GM23338 (cell line): ENCODE data around the gene DMRT1.

Experiments
- CREB1 ChIP-seq: fragments of 250-450 bp; sonication (Bioruptor Pico); IDR thresholded peaks from 2 replicates; pipeline ENCODE4 v1.5.0; 2020; ENCODE audit warnings: low read depth, mild to moderate bottlenecking, moderate library complexity
- CTCF ChIP-seq, 2 experiments: fragments of 200-600 bp in 1 of 2; sonication (generic) in 1 of 2; conservative IDR thresholded peaks; 2 replicates each; pipeline versions ENCODE4 v1.5.1 to v1.6.1; 2016 to 2017; ENCODE audit warnings: antibody characterized with exemption in 2 of 2, low read depth in 2 of 2, mild to moderate bottlenecking in 2 of 2, moderate library complexity in 1 of 2
- EZH2 ChIP-seq: fragments of 200-600 bp; sonication (generic); IDR thresholded peaks from one replicate; pipeline ENCODE4 v1.8.0; 2017; ENCODE audit warnings: antibody characterized with exemption, mild to moderate bottlenecking, low read depth; ENCODE audit not compliant: unreplicated experiment
- EZH2phosphoT487 ChIP-seq: fragments of 200-600 bp; sonication (generic); IDR thresholded peaks from one replicate; pipeline ENCODE4 v1.8.1; 2018; ENCODE audit warnings: antibody characterized with exemption; ENCODE audit not compliant: unreplicated experiment
- JUNB ChIP-seq: IDR thresholded peaks from one replicate; pipeline ENCODE4 v1.6.1; 2016; ENCODE audit warnings: antibody characterized with exemption; ENCODE audit not compliant: unreplicated experiment
- NANOG ChIP-seq: IDR thresholded peaks from 2 replicates; pipeline ENCODE4 v1.6.1; 2016; ENCODE audit warnings: antibody characterized with exemption, borderline replicate concordance
- POLR2AphosphoS5 ChIP-seq: IDR thresholded peaks from 2 replicates; pipeline ENCODE4 v1.6.1; 2016; ENCODE audit warnings: antibody characterized with exemption, low read depth
- STAT1 ChIP-seq: IDR thresholded peaks from one replicate; pipeline ENCODE4 v1.6.1; 2016; ENCODE audit warnings: antibody characterized with exemption; ENCODE audit not compliant: unreplicated experiment
- ZNF114 ChIP-seq: fragments of 250-450 bp; sonication (Bioruptor Pico); IDR thresholded peaks from 2 replicates; pipeline ENCODE4 v1.5.0; 2020; ENCODE audit warnings: mild to moderate bottlenecking, moderate library complexity
- ZNF331 ChIP-seq: fragments of 250-450 bp; sonication (Bioruptor Pico); IDR thresholded peaks from 2 replicates; pipeline ENCODE4 v1.5.0; 2020; ENCODE audit warnings: low read depth, mild to moderate bottlenecking, moderate library complexity
- ZNF462 ChIP-seq: fragments of 250-450 bp; sonication (Bioruptor Pico); IDR thresholded peaks from 2 replicates; pipeline ENCODE4 v1.5.0; 2020; ENCODE audit warnings: mild to moderate bottlenecking, moderate library complexity
- TF ChIP-seq, protein P1 (sequence below): IDR thresholded peaks from one replicate; pipeline ENCODE4 v1.6.1; 2018; ENCODE audit warnings: antibody characterized with exemption; ENCODE audit not compliant: unreplicated experiment
- TF ChIP-seq, protein P2 (sequence below): IDR thresholded peaks from 2 replicates; pipeline ENCODE4 v1.6.1; 2016; ENCODE audit warnings: antibody characterized with exemption

DNA sequence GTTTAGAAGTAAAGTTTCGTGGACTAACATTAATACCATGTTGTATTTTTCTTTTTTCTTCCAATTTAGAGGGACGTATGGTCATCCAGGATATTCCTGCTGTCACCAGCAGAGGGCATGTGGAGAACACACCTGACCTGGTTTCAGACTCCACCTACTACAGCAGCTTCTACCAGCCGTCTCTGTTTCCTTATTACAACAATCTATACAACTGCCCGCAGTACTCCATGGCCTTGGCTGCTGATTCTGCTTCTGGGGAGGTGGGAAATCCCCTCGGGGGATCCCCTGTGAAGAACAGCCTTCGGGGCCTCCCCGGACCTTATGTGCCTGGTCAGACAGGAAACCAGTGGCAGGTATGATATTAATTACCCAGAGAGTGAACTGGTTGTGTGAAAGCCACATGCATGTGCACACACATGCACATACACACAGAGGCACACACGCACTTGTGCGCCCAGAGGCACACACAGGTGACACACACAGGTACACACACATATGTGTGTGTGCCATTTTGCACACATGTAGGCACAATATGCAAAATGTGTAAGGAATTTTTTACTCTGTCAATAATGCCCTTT, 52.4 kb downstream of the DMRT1 start:
- TF ChIP-seq EZH2 (no peak), CTCF (conservative IDR thresholded peaks at IDR 0.05; ENCODE audit: low read depth in 2 of 2) (peak; percentile 89 to 97), EZH2phosphoT487 (no peak), POLR2AphosphoS5 (no peak), JUNB (no peak), CREB1 (CRISPR knock-in tag) (no peak), ZNF114 (CRISPR knock-in tag) (no peak), NANOG (0 out of 2 replicates have a peak, but pooled peaks have one; percentile 18), ZNF331 (no peak), ZNF462 (CRISPR knock-in tag) (no peak), STAT1 (no peak)
- TF ChIP-seq, protein P1, sequence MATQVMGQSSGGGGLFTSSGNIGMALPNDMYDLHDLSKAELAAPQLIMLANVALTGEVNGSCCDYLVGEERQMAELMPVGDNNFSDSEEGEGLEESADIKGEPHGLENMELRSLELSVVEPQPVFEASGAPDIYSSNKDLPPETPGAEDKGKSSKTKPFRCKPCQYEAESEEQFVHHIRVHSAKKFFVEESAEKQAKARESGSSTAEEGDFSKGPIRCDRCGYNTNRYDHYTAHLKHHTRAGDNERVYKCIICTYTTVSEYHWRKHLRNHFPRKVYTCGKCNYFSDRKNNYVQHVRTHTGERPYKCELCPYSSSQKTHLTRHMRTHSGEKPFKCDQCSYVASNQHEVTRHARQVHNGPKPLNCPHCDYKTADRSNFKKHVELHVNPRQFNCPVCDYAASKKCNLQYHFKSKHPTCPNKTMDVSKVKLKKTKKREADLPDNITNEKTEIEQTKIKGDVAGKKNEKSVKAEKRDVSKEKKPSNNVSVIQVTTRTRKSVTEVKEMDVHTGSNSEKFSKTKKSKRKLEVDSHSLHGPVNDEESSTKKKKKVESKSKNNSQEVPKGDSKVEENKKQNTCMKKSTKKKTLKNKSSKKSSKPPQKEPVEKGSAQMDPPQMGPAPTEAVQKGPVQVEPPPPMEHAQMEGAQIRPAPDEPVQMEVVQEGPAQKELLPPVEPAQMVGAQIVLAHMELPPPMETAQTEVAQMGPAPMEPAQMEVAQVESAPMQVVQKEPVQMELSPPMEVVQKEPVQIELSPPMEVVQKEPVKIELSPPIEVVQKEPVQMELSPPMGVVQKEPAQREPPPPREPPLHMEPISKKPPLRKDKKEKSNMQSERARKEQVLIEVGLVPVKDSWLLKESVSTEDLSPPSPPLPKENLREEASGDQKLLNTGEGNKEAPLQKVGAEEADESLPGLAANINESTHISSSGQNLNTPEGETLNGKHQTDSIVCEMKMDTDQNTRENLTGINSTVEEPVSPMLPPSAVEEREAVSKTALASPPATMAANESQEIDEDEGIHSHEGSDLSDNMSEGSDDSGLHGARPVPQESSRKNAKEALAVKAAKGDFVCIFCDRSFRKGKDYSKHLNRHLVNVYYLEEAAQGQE: no peak
- TF ChIP-seq, protein P2, sequence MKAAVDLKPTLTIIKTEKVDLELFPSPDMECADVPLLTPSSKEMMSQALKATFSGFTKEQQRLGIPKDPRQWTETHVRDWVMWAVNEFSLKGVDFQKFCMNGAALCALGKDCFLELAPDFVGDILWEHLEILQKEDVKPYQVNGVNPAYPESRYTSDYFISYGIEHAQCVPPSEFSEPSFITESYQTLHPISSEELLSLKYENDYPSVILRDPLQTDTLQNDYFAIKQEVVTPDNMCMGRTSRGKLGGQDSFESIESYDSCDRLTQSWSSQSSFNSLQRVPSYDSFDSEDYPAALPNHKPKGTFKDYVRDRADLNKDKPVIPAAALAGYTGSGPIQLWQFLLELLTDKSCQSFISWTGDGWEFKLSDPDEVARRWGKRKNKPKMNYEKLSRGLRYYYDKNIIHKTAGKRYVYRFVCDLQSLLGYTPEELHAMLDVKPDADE: no peak
